Measurements from ENCODE around the gene B3GAT2. TPM values are rescaled to one million over a fixed set of nuclear protein-coding genes. Genes with fewer than 3 reads are reported as not detected.

The B3GAT2 gene
- total RNA-seq = not detected

- Histone ChIP-seq H3K4me1 (peaks cover 3 to 21% of the 10 kb centered on the region in 2 donors), H3K4me3 (peak within 1 kb of the TSS; percentile 55 to 78 (median 64)), H3K9me3 (no peaks in the 10 kb centered on the region), H3K27me3 (peaks cover 26 to 38% (median 36%) of the 10 kb centered on the region in 3 donors), H3K36me3 (no peaks in the 10 kb centered on the region), H3K27ac (no peak within 1 kb of the TSS)
- in situ Hi-C loops (cut with MboI; ENCODE audit: low sequenced_read_pairs in 4 of 4) = no loop called here
- intact Hi-C loops (cut with DNase I; ENCODE audit: low total_unique reads) = loop anchor here (5.0 kb wide), 1 partner anchor 249 kb away; no protein-coding TSS in a partner anchor
- DNase-seq = no peak
- ATAC-seq = peak in 1 of 2 donors; percentile 23
- TF ChIP-seq CTCF (IDR thresholded peaks at IDR 0.05 in 4 of 5, conservative IDR thresholded peaks at IDR 0.05 in 1 of 5) (no peak), POLR2A (IDR thresholded peaks at IDR 0.05) (no peak)
Observed at GRCh38 chr6:70956451-70957283, at the start of gene B3GAT2. Gene B3GAT2, minus strand, starts transcription at chr6:70957060. Its CDS starts 631 bp downstream, at chr6:70956429.

- Histone ChIP-seq H3K4me3 (no peak overlapping the region), H3K27ac (no peak overlapping the region), H3K9me3 (no peaks in the 10 kb centered on the region), H3K27me3 (no peaks in the 10 kb centered on the region), H3K4me1 (no peaks in the 10 kb centered on the region), H3K36me3 (no peaks in the 10 kb centered on the region)
- in situ Hi-C loops (cut with MboI; ENCODE audit: low sequenced_read_pairs in 4 of 4) (no loop called here), intact Hi-C loops (cut with DNase I; ENCODE audit: low total_unique reads) (no loop called here)
- ATAC-seq (no peak), DNase-seq (no peak)
- TF ChIP-seq CTCF (IDR thresholded peaks at IDR 0.05 in 4 of 5, conservative IDR thresholded peaks at IDR 0.05 in 1 of 5) = no peak
Observed at GRCh38 chr6:70998148-70998547, 41.3 kb upstream of the B3GAT2 start.

GRCh38 chr6:70997379-70997778 lies 40.5 kb upstream of the B3GAT2 start:
- DNase-seq (no peak), ATAC-seq (no peak)
- in situ Hi-C loops (cut with MboI; ENCODE audit: low sequenced_read_pairs in 4 of 4) (no loop called here), intact Hi-C loops (cut with DNase I; ENCODE audit: low total_unique reads) (no loop called here)
- Histone ChIP-seq H3K27ac (no peak overlapping the region), H3K4me3 (no peak overlapping the region), H3K36me3 (no peaks in the 10 kb centered on the region), H3K27me3 (no peaks in the 10 kb centered on the region), H3K9me3 (no peaks in the 10 kb centered on the region), H3K4me1 (no peaks in the 10 kb centered on the region)
- TF ChIP-seq POLR2A (IDR thresholded peaks at IDR 0.05) = no peak
- TF ChIP-seq CTCF (IDR thresholded peaks at IDR 0.05 in 4 of 5, conservative IDR thresholded peaks at IDR 0.05 in 1 of 5) = no peak

- Histone ChIP-seq H3K4me1 (no peaks in the 10 kb centered on the region), H3K9me3 (no peaks in the 10 kb centered on the region), H3K27me3 (no peaks in the 10 kb centered on the region), H3K4me3 (no peak overlapping the region), H3K27ac (no peak overlapping the region), H3K36me3 (no peaks in the 10 kb centered on the region)
- in situ Hi-C loops (cut with MboI; ENCODE audit: low sequenced_read_pairs in 4 of 4) = no loop called here
- TF ChIP-seq POLR2A (IDR thresholded peaks at IDR 0.05) (no peak), CTCF (IDR thresholded peaks at IDR 0.05 in 4 of 5, conservative IDR thresholded peaks at IDR 0.05 in 1 of 5) (no peak)
- intact Hi-C loops (cut with DNase I; ENCODE audit: low total_unique reads) = no loop called here
- DNase-seq (no peak), ATAC-seq (no peak)
Observed at GRCh38 chr6:70996106-70996505, 39.2 kb upstream of the B3GAT2 start.
